ENCODE measurements around the gene KCNQ1.

Gene KCNQ1

DNA sequence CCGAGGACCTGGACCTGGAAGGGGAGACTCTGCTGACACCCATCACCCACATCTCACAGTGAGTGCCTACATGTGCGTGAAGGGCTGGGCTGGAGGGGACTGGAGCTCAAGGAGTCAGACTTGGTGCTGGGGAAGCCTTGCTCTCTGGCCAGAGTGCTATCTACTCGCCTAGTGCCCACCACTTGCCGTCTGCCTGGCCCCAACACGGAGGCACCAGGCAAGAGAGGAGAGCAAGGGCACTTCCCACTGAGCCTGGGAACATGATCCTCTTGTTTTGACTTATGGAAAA, 217.2 kb downstream of the KCNQ1 start:
- DNase-seq (ENCODE audit: low read depth in 2 of 3, low spot score in 1 of 3) = no peak

DNA sequence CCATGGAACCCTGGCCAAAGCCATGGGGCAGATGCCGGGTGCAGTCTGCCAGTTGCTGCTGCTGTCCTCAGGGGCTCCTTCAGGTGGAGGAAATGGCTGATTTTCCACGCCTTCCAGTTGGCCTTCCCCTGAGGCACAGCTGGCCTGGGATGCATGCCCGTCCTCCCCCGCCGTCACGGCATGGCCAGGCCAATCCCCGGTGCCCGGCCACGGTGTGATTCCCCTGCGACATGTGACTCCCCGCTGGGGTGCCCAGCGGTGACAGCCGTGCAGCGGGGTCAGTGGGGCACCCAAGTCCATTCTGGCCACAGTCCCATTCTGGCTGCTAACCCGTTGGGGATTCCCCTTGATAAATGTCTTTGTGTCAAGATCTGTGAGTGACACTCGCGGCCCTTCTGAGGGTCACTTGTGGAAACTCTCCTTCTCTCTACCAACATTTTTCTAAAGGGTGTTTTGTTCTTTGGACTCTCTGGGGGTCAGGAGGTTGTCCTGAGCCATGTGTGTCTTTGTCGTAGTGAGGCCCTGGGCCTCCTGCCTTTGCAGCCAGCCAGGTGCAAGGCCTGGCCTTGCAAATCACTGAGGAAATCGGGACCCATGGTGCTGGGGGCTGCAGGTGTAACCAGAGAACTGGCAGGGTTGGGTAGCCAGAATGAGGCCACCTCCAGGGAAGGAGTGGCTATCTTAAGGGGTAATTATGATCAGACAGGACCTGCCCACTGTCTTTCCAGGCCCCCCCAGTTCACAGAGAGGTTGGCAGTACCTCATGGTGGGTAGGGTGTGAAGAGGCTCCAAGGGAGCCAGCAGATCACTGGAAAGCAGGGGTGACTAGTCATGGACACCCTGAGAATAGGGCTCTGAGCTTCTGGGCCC, 217.9 kb downstream of the KCNQ1 start:
- no peak for DNase-seq (ENCODE audit: low read depth in 2 of 3, low spot score in 1 of 3)

DNA sequence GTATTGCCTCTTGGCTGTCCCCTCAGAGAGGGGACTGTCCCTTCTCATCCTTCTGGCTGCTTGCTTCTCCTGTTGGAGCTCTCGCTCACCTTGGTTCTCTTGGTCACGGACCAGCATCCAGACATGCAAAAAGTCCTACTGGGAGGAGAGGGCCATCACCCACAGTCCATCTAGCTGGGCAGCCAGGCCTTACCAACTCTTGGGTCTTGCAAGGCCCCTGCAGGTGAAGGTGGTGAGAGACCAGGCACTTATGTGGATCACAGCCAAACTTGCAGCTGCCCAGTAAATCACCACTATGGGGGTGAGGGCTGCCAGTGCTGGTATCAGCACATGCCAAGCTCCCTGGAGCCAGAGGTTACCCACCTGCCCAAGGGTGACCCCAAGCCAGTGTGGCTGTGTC, 218.7 kb downstream of the KCNQ1 start:
- DNase-seq (ENCODE audit: low read depth in 2 of 3, low spot score in 1 of 3) = no peak

DNA sequence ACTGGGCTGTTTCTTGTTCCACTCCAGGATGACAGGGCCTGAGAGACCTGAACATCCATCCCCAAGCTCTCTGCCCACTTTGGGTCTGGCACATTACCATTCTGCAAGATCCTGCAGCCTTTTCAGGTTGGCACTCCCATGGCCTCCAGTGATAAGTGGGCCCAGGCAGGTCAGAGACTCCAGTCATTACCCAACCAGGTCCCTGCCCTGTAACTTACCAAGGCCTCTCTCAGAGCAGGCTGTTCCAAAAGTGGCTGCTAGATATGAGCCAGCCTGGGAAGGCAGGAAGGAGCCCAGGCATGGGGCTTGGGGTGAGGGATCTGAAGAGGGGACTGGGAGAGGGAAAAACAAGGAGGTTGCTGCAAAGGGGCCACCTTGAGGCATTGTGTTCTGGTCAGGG, 219.1 kb downstream of the KCNQ1 start:
- no peak for DNase-seq (ENCODE audit: low read depth in 2 of 3, low spot score in 1 of 3)

DNA sequence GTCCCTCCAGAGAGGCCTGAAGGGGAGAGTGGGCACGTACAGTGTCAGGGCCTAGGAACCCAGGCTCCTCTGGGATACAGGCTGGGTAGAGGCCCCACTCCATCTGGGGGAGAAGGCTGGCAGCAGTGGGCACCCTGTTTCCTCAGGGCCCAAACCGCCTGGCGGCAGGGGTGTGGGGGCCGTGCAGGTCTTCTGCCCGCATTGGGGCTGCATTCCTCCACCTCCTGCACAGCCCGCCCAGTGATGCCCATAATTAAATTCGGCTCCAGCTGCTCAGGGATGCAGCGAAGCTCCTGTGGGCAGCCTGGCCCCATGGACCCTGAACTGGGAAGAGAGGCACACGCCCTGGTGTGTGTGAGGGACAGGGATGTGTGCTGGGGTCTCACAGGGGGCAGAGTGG, 219.6 kb downstream of the KCNQ1 start:
- no peak for DNase-seq (ENCODE audit: low read depth in 2 of 3, low spot score in 1 of 3)

DNA sequence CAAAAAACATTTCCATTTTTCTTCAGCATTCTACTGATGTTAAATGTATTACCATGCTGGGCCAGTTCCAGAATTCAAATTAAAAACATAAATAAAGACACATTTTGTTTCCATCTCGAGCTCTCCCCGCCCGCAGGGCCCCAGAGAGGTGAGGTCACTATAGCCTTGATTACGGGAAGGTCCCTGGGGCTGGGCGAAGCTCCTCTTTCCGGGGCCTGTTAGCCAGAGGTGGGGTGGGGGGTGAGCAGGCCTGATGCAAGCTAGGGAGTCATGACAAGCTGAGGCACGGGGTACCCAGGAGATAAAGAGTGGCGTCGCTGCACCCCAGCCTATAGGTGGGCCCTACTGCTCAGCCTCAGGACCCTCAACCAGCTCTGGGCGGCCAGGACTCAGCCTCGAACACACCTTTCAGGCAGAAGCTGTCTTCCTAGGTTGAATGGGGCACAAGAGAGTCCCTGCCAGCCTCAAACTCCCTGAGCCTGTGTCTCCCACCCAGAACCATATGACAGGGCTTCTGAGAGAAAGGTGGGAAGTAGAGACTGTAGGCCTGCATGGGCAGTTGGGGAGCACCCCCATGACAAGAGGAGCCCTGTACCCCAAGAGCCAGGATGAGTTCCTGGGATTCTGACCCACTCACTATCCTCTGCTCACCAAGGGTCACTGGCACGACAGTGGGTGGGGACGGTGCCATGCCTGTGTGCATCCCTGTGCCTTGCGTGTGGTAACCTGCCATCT, 220.2 kb downstream of the KCNQ1 start:
- no peak for DNase-seq (ENCODE audit: low read depth in 2 of 3, low spot score in 1 of 3)

DNA sequence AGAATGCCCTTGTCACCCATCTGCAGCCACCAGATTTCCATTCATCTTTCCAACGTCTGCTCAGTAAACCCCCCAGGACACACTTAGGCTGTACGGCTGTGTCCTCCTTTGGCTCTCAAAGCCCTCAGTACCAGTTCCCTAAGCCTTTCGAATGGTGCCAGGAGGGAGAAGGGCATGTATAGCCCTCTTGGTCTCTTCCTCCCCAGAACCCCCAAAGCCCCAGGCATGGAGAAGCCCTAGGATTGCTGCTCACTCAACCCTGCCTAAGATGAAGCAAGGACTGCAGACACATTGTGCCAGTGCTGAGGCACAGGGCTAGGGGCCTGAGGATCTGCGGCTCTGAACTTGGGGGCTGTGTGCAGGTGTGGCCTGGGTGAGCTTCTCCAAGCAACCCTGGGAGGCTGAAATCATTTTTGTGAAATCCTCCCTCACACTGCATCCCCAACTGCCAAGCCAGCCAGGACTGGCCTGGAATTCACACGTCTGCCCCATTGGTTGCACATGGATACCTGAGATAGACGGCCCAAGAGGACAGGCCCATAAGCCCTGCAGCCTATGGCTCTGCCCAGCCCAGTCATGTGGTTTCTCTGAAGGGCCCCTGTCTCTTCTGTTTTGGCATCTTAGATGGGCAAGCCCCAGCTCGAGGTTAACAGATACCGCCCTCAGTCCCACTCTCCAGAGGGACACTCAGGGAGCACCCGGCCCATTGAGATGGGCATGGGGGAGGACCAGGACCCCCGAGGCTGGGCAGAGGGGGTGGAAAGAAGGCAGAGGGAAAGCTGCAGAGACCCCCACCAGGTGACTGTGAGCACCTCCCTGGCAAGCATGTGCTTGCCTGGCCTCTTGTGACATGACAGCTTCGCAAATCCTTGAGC, 221.0 kb downstream of the KCNQ1 start:
- DNase-seq (ENCODE audit: low read depth in 2 of 3, low spot score in 1 of 3) = no peak

DNA sequence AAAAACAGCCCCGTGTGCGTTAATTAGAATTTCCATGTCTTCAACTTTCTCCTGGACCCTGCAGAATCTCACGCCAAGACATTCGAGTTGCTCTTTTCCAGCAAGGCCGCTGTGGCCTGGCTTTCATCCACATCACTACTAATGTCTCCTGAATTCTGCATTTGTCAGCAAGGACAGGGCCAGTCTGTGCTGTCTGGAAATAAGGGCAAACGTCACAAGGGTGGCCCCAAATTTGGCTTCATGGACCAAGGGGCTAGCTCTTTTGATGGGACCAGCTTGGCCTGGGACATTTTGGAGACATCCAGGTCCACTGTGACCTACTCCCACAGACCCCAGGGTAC, 221.6 kb downstream of the KCNQ1 start:
- no peak for DNase-seq (ENCODE audit: low read depth in 2 of 3, low spot score in 1 of 3)

DNA sequence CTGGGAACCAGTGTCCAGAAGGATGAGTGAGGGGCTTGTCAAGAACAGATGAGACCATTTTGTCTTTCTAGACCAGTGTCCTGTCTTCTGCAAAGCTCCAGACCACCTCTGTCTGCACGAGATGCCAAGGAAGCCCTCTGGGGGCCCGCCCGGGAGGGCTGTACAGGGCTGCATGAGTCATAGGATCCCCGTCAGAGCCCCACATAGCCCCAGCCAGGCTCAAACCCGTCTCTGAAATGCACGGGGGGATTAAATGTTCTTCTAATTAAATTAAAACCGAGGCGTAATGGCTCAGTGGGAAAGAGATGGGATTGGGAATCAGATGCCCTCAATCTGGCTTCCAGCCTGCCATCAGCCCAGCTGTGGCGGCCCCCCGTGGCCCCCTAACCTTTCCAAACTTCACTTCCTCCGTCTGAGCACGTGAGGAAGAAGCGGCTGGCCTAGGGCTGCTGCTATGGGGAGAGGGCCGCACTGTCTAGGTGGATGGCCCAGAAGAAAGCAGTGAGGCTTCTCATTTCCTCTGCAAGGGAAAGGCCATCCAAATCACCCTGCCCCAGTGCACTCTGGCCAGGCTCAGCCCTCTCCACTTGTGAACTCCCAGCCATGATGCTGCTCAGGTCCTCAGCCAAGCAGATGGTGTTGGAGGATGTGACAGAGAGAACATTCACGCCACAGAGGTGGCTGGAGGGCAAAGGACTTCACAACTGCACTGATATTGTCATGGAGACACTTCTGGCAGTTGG, 222.2 kb downstream of the KCNQ1 start:
- no peak for DNase-seq (ENCODE audit: low read depth in 2 of 3, low spot score in 1 of 3)

DNA sequence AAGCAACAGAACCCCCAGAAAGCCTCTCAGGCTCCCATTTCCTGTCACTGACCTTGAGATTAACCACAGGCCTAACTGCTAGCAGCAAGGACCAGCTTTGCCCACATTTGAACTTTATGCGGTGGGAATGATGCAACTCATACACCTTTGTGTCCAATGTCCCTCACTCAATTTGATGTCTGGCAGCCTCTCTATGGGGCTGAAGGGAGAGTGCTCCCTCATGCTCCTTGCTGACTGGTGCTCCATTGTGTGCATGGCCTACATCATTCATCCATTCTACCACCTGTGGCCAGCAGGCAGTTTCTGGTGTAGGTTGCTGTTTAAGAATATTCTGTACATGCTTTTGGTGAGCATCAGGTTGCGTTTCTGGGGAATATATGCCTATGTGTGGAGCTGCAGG, 223.1 kb downstream of the KCNQ1 start:
- DNase-seq (ENCODE audit: low read depth in 2 of 3, low spot score in 1 of 3) = no peak

DNA sequence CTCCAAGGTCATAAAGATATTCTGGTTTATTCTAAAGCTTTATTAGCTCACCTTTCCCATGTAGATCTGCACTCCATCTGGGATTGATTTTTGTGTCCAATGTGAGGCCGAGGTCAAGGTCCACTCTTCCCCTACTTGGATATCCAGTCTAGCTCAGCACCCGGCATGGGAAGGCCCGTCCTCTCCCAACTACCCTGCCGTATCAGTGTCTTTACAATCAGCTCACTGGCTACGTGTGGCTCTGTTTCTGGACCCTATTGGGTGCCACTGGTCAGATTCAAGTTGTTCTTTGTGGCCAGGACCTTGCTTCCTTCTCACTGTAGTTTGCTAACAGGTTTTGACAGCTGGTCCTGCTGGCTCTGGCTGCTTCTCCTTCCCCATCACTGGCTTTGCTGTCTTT, 224.1 kb downstream of the KCNQ1 start:
- DNase-seq (ENCODE audit: low read depth in 2 of 3, low spot score in 1 of 3) = no peak

DNA sequence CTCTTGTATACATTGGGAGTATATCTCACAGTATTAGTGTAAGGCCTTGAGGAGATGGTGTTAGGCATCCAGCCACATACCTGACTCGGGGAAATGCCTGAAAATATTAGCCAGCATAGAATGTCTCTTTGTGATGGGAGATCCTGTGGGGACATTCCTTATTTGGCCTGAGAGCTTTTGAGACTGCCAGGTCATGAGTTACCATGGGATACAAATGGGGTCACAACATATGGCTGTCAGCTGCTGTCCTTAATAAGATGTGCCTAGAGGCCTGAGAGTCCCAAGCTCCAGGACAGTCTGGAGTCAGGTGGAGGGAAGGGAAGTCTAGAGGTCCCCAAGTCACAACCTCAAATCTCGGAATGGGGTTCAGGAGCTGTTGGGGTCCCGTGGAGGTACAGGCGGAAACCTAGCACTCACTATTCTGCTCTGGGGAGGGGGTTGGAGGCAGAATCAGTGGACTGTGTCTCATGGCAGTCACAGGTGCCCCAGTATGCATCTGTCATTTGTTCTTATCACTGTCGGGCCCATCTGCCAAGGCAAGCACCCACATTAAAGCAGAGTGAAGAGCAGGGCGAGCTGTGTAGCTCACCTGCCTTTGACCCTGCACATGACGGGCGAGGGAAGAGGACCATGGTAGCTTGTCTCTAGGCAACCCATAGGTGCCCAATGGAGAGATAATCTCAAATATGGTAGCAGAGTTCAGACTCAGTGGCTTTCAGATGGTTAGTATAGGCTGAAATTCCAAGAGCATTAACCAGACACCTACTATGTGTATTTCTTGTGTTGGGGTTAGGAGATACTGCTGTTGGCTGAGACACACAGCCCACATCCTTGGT, 225.0 kb downstream of the KCNQ1 start:
- DNase-seq (ENCODE audit: low read depth in 2 of 3, low spot score in 1 of 3) = no peak

DNA sequence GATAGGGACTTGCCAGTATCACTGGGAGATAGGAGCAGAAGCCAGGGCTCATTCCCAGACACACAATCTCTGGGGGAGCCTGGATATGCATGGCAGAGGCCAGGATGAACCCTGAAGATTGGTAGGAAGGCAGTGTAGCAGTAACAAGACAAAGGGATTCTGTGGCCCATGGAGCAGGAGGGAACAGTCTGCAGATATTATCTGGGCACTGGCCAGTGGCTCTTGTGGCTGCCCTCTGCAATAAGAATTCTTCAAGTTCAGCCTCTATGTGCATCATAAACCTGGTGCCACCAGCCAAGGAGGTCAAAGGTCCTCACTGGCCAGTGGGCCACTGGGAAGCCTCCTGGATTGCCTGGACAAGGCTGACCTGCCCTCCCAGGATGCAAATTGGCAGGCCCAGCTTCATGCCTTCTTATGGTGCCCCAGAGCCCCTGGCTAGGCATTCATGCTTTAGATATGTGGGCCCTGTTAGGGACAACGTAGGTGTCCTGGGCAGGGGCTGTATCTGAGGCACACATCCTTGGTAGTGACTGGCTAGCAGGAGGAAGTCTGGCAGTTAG, 225.8 kb downstream of the KCNQ1 start:
- DNase-seq (ENCODE audit: low read depth in 2 of 3, low spot score in 1 of 3) = no peak

DNA sequence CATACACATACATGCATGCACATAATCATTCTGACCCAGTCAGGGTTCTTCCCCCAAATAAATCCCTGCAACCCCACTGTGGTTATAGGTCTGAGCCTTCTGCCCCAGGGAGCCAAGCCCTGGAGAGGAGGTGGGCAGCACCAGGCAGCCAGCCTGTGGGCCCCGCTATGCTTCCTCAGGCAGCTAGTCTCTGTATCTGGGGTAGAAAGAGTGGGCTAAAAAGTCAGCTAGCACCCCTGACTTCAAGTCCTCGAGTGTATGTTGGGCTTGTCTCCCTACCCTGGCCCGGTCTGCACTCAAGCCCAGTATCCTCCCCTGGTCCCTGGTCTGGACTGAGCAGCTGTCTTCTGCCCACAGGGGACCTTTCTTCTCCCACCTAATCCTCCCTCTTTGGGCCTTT, 226.9 kb downstream of the KCNQ1 start:
- DNase-seq (ENCODE audit: low read depth in 2 of 3, low spot score in 1 of 3) = no peak

DNA sequence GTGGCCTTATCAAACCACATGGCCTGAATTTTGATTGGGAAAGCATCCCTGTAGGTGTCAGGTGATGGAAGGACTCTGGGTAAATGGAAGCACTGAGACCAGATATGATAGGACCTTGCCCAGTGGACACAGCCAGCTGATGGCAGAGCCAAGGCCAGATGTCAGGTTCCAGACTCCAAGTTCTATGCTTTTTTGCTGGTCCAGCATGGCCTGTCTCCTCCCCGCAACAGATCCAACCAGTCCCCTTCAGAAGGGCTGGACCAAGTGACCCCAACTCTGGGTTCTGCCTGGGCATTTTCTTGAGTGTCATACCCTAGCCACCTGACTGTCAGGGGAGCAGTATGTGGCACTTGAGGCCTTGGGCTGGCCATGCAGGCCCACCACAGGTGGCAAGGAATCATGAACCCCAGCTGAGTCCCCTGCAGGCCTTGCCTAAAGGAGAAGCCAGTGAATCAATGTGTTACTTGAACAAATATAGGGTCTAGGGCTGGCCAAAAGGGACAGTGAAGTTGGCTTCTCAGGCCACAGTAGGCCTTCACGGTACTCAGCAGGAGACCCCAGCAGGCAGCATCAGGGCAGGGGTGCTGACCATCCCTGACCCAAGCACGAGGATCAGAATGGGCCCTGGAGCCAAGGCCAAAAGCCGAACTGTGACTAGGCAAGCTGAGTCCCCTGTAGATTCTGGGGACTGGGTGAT, 227.9 kb downstream of the KCNQ1 start:
- no peak for DNase-seq (ENCODE audit: low read depth in 2 of 3, low spot score in 1 of 3)

DNA sequence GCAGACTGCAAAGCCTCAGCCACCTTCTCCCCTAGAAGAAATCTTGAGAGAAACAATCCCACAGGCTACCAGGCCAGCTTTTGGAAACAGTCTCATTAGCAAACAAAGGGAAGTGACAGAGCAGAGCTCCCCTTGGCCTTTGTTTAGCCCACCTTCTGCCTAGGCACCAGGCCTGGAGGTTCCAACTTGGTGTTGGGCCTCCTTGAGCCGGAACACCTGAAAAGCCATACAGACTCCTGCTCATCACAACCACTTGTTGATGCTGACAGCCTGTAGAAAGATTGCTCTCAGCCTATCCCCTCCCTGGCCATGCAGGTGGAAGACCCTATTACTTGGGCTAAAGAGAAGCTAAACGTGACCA, 228.4 kb downstream of the KCNQ1 start:
- no peak for DNase-seq (ENCODE audit: low read depth in 2 of 3, low spot score in 1 of 3)

DNA sequence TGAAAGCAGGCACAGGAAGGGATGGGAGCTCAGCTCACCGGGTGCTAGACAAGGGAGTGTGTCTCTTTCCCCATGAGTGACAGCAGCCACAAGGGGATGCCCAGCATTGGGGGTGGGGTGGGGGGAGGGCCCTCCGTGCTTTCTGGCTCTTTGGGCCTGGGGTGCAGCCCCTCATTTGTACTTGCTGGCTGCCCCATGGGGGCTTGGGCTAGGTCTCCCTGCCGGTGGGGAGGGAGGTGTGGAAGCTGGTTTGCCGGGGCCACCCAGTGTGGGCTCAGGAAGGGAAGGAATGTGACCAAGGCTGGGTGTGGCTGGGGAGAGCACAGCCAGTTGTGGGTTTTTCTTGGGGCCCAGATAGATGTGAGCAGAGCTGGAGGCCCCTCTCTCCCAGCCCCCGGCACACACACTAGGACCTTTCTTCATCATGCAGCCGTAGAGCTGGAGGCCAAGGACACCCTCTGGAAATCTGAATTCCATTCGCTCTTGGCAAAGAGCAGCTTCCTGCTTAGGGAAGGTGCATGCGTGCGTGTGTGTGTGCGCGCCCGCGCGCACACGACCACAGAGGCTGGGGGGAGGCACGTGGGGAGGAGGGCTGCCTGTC, 229.2 kb downstream of the KCNQ1 start:
- no peak for DNase-seq (ENCODE audit: low read depth in 2 of 3, low spot score in 1 of 3)

DNA sequence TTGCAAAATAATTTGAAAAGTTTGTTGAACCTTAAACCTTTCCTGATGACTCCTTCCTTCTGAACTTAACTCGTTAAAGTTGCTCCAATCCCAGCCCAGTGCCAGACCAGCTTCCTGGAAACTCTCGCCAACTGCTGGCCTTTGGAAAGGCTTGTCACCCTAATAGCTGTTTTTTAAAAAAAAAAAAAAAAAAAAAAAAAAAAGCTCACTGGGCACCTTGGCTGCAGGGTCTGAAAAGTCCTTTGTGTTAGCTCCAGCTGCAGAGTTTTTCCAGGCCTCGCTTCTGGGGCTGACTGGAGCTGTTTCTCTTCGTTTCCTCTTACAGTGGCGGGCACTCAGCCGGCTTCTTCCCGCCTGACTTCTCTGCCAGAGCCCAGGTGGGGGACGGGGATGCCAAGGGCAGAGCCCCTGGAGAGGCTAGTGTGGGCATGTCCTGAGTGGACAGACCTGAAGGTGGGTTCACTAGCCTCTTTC, 229.9 kb downstream of the KCNQ1 start:
- no peak for DNase-seq (ENCODE audit: low read depth in 2 of 3, low spot score in 1 of 3)

DNA sequence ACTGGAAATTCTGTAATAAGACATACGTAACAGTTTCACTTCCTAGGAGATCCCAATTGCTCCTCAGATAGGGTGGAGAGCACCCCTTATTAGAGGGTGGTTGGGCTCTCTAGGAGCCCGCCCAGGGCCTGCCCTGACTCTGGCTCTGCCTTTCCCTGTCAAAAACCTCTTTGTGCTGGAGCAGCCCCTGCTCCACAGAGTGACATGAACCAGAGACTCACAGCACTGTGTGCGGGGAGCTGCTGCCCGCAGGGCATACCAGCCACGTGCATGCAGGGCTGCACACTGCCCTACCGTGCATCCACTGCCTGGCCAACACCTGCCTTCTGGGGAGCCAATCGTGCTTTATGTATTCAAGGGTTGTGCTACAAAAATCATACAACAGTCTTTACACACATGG, 230.7 kb downstream of the KCNQ1 start:
- DNase-seq (ENCODE audit: low read depth in 2 of 3, low spot score in 1 of 3) = no peak
